ENCODE data around the gene RBFOX2. TPM values are rescaled to one million over a fixed set of nuclear protein-coding genes. Genes with fewer than 3 reads are reported as not detected.

The RBFOX2 gene
- total and polyA plus RNA-seq, 10 of the 15 experiments (the other 5 are each of a cell fraction or from before 2014, with no cell fraction given) = 0.01 to 2.7 (median 0.17) TPM; not detected in 4

- CTCF ChIA-PET = no interaction called here
- in situ Hi-C loops (cut with MboI) (no loop called here), intact Hi-C loops (cut with micrococcal nuclease; ENCODE audit: unreplicated experiment) (loop anchor here (10.0 kb wide), 1 partner anchor 155 kb away; no protein-coding TSS in a partner anchor)
- no peaks in the 10 kb centered on the region for H4K20me1 ChIP-seq (ENCODE audit: control insufficient read depth, insufficient read depth)
- no TSS peak for BruUV-seq (replicated peaks)
- H3K9me3 ChIP-seq (replicated peaks; ENCODE audit: control insufficient read depth, insufficient read depth, low read length) = no peaks in the 10 kb centered on the region
- H3K9ac ChIP-seq (ENCODE audit: control insufficient read depth, insufficient read depth, low read length) = no peak overlapping the region
- no peaks in the 10 kb centered on the region for H3K36me3 ChIP-seq (ENCODE audit: control insufficient read depth in 2 of 2, insufficient read depth in 2 of 2, low read length in 1 of 2)
- POLR2A ChIA-PET = no interaction called here
- H3K27me3 ChIP-seq (replicated peaks in 1 of 2; ENCODE audit: control insufficient read depth in 2 of 2, insufficient read depth in 2 of 2, low read length in 1 of 2) = peaks cover 0 to 3% of the 10 kb centered on the region in 2 experiments; a peak in 2 of 4 replicates
- H3K27ac ChIP-seq (ENCODE audit: control insufficient read depth, insufficient read depth) = no peak overlapping the region
- RAD21 ChIA-PET (ENCODE audit: unreplicated experiment) = no interaction called here
- no peaks in the 10 kb centered on the region for H3K4me1 ChIP-seq (ENCODE audit: control insufficient read depth, insufficient read depth, low read length)
- no peak overlapping the region for H2AFZ ChIP-seq (ENCODE audit: control insufficient read depth, low read depth, low read length)
- no peak for ATAC-seq
- H3K79me2 ChIP-seq (ENCODE audit: control insufficient read depth, insufficient read depth, low read length) = no peaks in the 10 kb centered on the region
- TF ChIP-seq SIX5 (IDR thresholded peaks at IDR 0.05; ENCODE audit: low read depth, low read length, severe bottlenecking) = no peak
- no peak for TF ChIP-seq GATAD2B (conservative IDR thresholded peaks at IDR 0.05; ENCODE audit: low read depth)
- no peak for TF ChIP-seq ZNF217 (IDR thresholded peaks at IDR 0.05)
- TF ChIP-seq TCF3 (IDR thresholded peaks at IDR 0.05; ENCODE audit: borderline replicate concordance, insufficient read depth, low read depth, low read length) = no peak
- TF ChIP-seq SUPT20H (IDR thresholded peaks at IDR 0.05; ENCODE audit: borderline replicate concordance, control insufficient read depth, low read depth, low read length) = no peak
- no peak for TF ChIP-seq EGR1 (IDR thresholded peaks at IDR 0.05; ENCODE audit: borderline replicate concordance in 1 of 2, low read depth in 2 of 2, low read length in 2 of 2)
- no peak for TF ChIP-seq PAX8 (IDR thresholded peaks at IDR 0.05)
- TF ChIP-seq MEF2A (IDR thresholded peaks at IDR 0.05; ENCODE audit: insufficient read depth, low read depth, low read length) = no peak
- TF ChIP-seq MXI1 (IDR thresholded peaks at IDR 0.05; ENCODE audit: low read depth, low read length) = no peak
- no peak for TF ChIP-seq RBBP5 (conservative IDR thresholded peaks at IDR 0.05)
- no peak for TF ChIP-seq ZNF622 (IDR thresholded peaks at IDR 0.05)
- no peak for TF ChIP-seq EZH2 (IDR thresholded peaks at IDR 0.05; ENCODE audit: borderline replicate concordance, control insufficient read depth, low read depth, low read length)
- no peak for TF ChIP-seq FOXK2 (IDR thresholded peaks at IDR 0.05)
- no peak for FAIRE-seq
- DNase-seq (ENCODE audit: low read depth, low spot score) = no peak
- no peak overlapping the region for H3K4me2 ChIP-seq (ENCODE audit: control insufficient read depth, insufficient read depth)
- no peak overlapping the region for H3K4me3 ChIP-seq
- SMC1A ChIA-PET (ENCODE audit: uncharacterized antibody, unreplicated experiment) = no interaction called here
Observed at GRCh38 chr22:35769974-35770373, 258.6 kb downstream of the RBFOX2 start.

Measured in GM12878 (cell line).